Epithelial cell of proximal tubule (primary cell): ENCODE data around the gene CELA1. TPM values are rescaled to one million over a fixed set of nuclear protein-coding genes. Genes with fewer than 3 reads are reported as not detected.

Experiments used
- DNase-seq: peaks from one replicate; pipeline ENCODE4 v3.0.0-alpha.2; 2011; ENCODE audit warnings: low read depth
- H3K4me3 ChIP-seq: 2 replicates; pipeline ENCODE4 v1.5.1; 2011; ENCODE audit warnings: low read depth, mild to moderate bottlenecking, low read length
- total RNA-seq: library from RNA; depleted of rRNA; stranded (reverse); fragments of >200 nt; gene quantifications from 2 replicates; pipeline ENCODE4 v1.2.3, GENCODE V29; 2015
- TF ChIP-seq, protein P1 (sequence below): conservative IDR thresholded peaks from 2 replicates; pipeline ENCODE4 v1.5.1; 2012; ENCODE audit warnings: low read depth, mild to moderate bottlenecking, low read length

Gene CELA1
- total RNA-seq, 1 donor from 2014 or later, result not detected

DNA sequence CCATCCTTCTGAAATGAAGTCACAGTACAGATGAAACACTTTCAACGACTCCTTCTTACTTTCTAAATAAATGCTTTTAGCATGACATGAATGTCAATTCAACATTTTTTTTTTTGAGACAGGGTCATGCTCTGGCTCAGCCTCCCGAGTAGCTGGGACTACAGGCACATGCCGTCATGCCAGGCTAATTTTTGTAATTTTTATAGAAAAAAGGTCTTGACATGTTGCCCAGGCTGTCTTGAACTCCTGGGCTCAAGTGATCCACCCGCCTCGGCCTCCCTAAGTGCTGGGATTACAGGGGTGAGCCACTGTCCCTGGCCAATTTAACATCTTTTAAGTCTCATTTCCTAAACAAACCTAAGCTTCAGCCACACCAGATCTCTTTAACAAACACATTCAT is 28.4 kb upstream of the CELA1 start:
- DNase-seq, result no peak
- TF ChIP-seq, protein P1, sequence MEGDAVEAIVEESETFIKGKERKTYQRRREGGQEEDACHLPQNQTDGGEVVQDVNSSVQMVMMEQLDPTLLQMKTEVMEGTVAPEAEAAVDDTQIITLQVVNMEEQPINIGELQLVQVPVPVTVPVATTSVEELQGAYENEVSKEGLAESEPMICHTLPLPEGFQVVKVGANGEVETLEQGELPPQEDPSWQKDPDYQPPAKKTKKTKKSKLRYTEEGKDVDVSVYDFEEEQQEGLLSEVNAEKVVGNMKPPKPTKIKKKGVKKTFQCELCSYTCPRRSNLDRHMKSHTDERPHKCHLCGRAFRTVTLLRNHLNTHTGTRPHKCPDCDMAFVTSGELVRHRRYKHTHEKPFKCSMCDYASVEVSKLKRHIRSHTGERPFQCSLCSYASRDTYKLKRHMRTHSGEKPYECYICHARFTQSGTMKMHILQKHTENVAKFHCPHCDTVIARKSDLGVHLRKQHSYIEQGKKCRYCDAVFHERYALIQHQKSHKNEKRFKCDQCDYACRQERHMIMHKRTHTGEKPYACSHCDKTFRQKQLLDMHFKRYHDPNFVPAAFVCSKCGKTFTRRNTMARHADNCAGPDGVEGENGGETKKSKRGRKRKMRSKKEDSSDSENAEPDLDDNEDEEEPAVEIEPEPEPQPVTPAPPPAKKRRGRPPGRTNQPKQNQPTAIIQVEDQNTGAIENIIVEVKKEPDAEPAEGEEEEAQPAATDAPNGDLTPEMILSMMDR, result no peak
- no peak overlapping the region for H3K4me3 ChIP-seq

- DNase-seq, result no peak
- TF ChIP-seq, protein P1, result no peak
- H3K4me3 ChIP-seq, result no peak overlapping the region
Observed at GRCh38 chr12:51374361-51374760, 27.9 kb upstream of the CELA1 start.

- H3K4me3 ChIP-seq, result no peak overlapping the region
- TF ChIP-seq, protein P1, result no peak
- DNase-seq, result no peak
Observed at GRCh38 chr12:51373187-51373586, 26.7 kb upstream of the CELA1 start.

- H3K4me3 ChIP-seq, result no peak overlapping the region
Observed at GRCh38 chr12:51372021-51372420, 25.5 kb upstream of the CELA1 start.

GRCh38 chr12:51371295-51371953 is 24.9 kb upstream of the CELA1 start:
- H3K4me3 ChIP-seq, result no peak overlapping the region
- TF ChIP-seq, protein P1, result no peak
- peak; percentile 98 for DNase-seq

More at GRCh38 chr12:51372021-51372420, 25.5 kb upstream of the CELA1 start:
- no peak for DNase-seq
- TF ChIP-seq, protein P1, result peak; percentile 12

DNA sequence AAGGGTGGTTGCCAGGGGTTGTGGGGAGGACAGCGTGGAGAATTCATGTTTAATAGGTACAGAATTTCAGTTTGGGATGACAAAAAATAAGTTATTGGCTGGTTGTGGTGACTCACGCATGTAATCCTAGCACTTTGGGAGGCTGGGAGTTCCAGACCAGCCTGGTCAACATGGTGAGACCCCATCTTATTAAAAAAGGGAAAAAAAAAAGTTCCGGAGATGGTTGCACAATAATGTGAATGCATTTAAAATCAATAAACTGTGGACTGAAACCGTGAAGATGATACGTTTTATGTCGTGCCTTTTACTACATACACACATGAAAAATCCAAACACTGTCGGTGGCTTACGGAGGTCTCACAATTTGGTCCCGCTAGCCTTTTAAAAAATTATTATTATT is 24.2 kb upstream of the CELA1 start:
- TF ChIP-seq, protein P1, result no peak
- DNase-seq, result no peak
- no peak overlapping the region for H3K4me3 ChIP-seq

DNA sequence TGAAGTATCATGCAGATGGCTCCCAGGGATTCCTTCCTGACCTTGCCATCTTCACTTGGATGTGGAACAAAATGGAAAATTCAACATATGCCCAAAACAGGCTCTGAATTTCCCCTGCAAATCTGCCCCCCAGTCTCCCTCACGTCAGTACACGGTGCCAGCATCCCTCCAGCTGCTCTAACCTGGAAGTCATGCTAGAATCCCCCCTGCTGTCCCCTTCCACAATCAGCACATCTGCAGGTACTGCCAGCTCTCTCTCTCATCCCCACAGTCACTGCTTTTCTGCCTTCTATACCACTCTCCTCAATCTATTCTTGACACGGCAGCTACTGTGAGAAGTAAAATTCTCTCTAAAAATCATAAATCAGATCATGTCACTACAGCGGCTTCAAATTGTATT is 23.1 kb upstream of the CELA1 start:
- no peak for DNase-seq
- no peak overlapping the region for H3K4me3 ChIP-seq
- TF ChIP-seq, protein P1, result no peak
